Suprapubic skin (tissue), 4 donors: ENCODE data around the gene LRSAM1. TPM values are rescaled to one million over a fixed set of nuclear protein-coding genes. Genes with fewer than 3 reads are reported as not detected.

ENCODE experiments used
- DNase-seq, 2 donors: peaks; one replicate each; pipeline ENCODE4 v3.0.0-alpha.2; 2019; ENCODE audit warnings: low spot score in 2 of 2
- H3K27ac ChIP-seq: fragments of 200-600 bp; sonication (generic); one replicate; pipeline ENCODE4 v1.5.1; 2019
- H3K27me3 ChIP-seq: fragments of 200-600 bp; sonication (generic); one replicate; pipeline ENCODE4 v1.5.1; 2019
- H3K36me3 ChIP-seq: fragments of 200-600 bp; sonication (generic); one replicate; pipeline ENCODE4 v1.5.1; 2019
- H3K4me1 ChIP-seq: fragments of 200-600 bp; sonication (generic); one replicate; pipeline ENCODE4 v1.5.1; 2019
- H3K4me3 ChIP-seq: fragments of 200-600 bp; sonication (generic); one replicate; pipeline ENCODE4 v1.5.1; 2019; ENCODE audit warnings: mild to moderate bottlenecking
- H3K9me3 ChIP-seq: fragments of 200-600 bp; sonication (generic); one replicate; pipeline ENCODE4 v1.5.1; 2019
- CTCF ChIP-seq, 2 donors: fragments of 200-600 bp in 1 of 2; fragments of 450-650 bp in 1 of 2; sonication (generic) in 1 of 2; IDR thresholded peaks; one replicate each; pipeline ENCODE4 v1.5.1; 2016 to 2019; ENCODE audit warnings: antibody characterized with exemption in 2 of 2, mild to moderate bottlenecking in 1 of 2, moderate library complexity in 1 of 2
- EP300 ChIP-seq: sonication (generic); formaldehyde crosslinking; IDR thresholded peaks from one replicate; pipeline ENCODE4 v1.6.1; 2017; ENCODE audit warnings: antibody characterized with exemption
- POLR2A ChIP-seq, 2 donors: fragments of 450-650 bp; IDR thresholded peaks; one replicate each; pipeline ENCODE4 v1.6.1; 2017; ENCODE audit warnings: antibody characterized with exemption in 2 of 2, mild to moderate bottlenecking in 2 of 2, moderate library complexity in 2 of 2
- POLR2AphosphoS5 ChIP-seq, 3 donors: sonication (generic); formaldehyde crosslinking; IDR thresholded peaks; one replicate each; pipeline ENCODE4 v1.6.1; 2017; ENCODE audit warnings: antibody characterized with exemption in 3 of 3
- WGBS: methylation state at CpG from one replicate; pipeline ENCODE4 v1.1.5; 2018; 5-methylcytosine and 5-hydroxymethylcytosine counted together
- total RNA-seq, 4 donors: library from RNA; depleted of rRNA; stranded (reverse); fragments of >200 nt; gene quantifications; one replicate each; pipeline ENCODE4 v1.1.0, GENCODE V29; 2016

Gene LRSAM1
- total RNA-seq = 10 to 100 TPM; 31.2 to 84.7 (median 37.2) TPM

GRCh38 chr9:127450830-127451607 lies at the start of gene LRSAM1, which contains the start of gene RPL12:
Gene LRSAM1, plus strand, starts transcription at chr9:127451510. Its CDS starts 3,018 bp downstream, at chr9:127454528.
Gene RPL12, minus strand, starts transcription at chr9:127451406. Its CDS starts 89 bp downstream, at chr9:127451317.
- H3K27ac ChIP-seq = peak within 1 kb of the TSS; percentile 94
- H3K27me3 ChIP-seq = no peaks in the 10 kb centered on the region
- DNase-seq = peak; percentile 97 to 99
- WGBS = 0% methylated on average over 21 of the region's 71 CpGs
- peak within 1 kb of the TSS; percentile 94 for H3K4me3 ChIP-seq
- no peaks in the 10 kb centered on the region for H3K9me3 ChIP-seq
- H3K36me3 ChIP-seq = peaks cover 55% of the 10 kb centered on the region
- H3K4me1 ChIP-seq = peaks cover 40% of the 10 kb centered on the region
- peak; percentile 99 for TF ChIP-seq POLR2A (IDR thresholded peaks at IDR 0.05)
- TF ChIP-seq POLR2AphosphoS5 (IDR thresholded peaks at IDR 0.05) = peak; percentile 99 to 100 (median 100)
- no peak for TF ChIP-seq EP300
- TF ChIP-seq CTCF (IDR thresholded peaks at IDR 0.05) = no peak

- peak in 1 of 2 donors; percentile 59 for DNase-seq
- H3K9me3 ChIP-seq = no peaks in the 10 kb centered on the region
- no peak overlapping the region for H3K4me3 ChIP-seq
- H3K4me1 ChIP-seq = peaks cover 14% of the 10 kb centered on the region
- no peak for TF ChIP-seq EP300
- TF ChIP-seq POLR2AphosphoS5 (IDR thresholded peaks at IDR 0.05) = no peak
- no peak for TF ChIP-seq POLR2A (IDR thresholded peaks at IDR 0.05)
- TF ChIP-seq CTCF (IDR thresholded peaks at IDR 0.05) = no peak
- WGBS = 86% methylated on average over 15 of the region's 18 CpGs
- H3K27ac ChIP-seq = no peak overlapping the region
- no peaks in the 10 kb centered on the region for H3K27me3 ChIP-seq
- H3K36me3 ChIP-seq = peaks cover 47% of the 10 kb centered on the region
These were observed 48.8 kb upstream of the LRSAM1 start for GRCh38 chr9:127402401-127403090.

GRCh38 chr9:127403507-127404192 lies 47.7 kb upstream of the LRSAM1 start:
- Histone ChIP-seq H3K27me3 (no peaks in the 10 kb centered on the region), H3K36me3 (peaks cover 47% of the 10 kb centered on the region), H3K4me1 (peaks cover 3% of the 10 kb centered on the region), H3K27ac (no peak overlapping the region), H3K4me3 (no peak overlapping the region), H3K9me3 (no peaks in the 10 kb centered on the region)
- WGBS = 87% methylated on average over 12 of the region's 22 CpGs
- no peak for DNase-seq
- TF ChIP-seq EP300 = no peak
- no peak for TF ChIP-seq CTCF (IDR thresholded peaks at IDR 0.05)
- no peak for TF ChIP-seq POLR2AphosphoS5 (IDR thresholded peaks at IDR 0.05)

GRCh38 chr9:127404631-127405030 lies 46.7 kb upstream of the LRSAM1 start:
- no peaks in the 10 kb centered on the region for H3K27me3 ChIP-seq
- no peak overlapping the region for H3K27ac ChIP-seq
- H3K36me3 ChIP-seq = peaks cover 47% of the 10 kb centered on the region
- no peaks in the 10 kb centered on the region for H3K4me1 ChIP-seq
- no peak for DNase-seq
- no peaks in the 10 kb centered on the region for H3K9me3 ChIP-seq
- 96% methylated on average over 5 of the region's 23 CpGs for WGBS
- no peak for TF ChIP-seq CTCF (IDR thresholded peaks at IDR 0.05)
- no peak for TF ChIP-seq EP300
- TF ChIP-seq POLR2A (IDR thresholded peaks at IDR 0.05) = no peak
- TF ChIP-seq POLR2AphosphoS5 (IDR thresholded peaks at IDR 0.05) = no peak
- no peak overlapping the region for H3K4me3 ChIP-seq
